Sigmoid colon (tissue), 3 donors: Measurements from ENCODE around the gene PHOX2A.

Source experiments
- POLR2A ChIP-seq, 2 donors: fragments of 450-650 bp; IDR thresholded peaks; one replicate each; pipeline ENCODE4 v1.6.1; 2016; ENCODE audit warnings: antibody characterized with exemption in 2 of 2, mild to moderate bottlenecking in 2 of 2, moderate library complexity in 2 of 2
- TF ChIP-seq, protein P1 (sequence below), 4 experiments: fragments of 450-650 bp in 3 of 4; fragments of 200-600 bp in 1 of 4; IDR thresholded peaks; one replicate each; pipeline ENCODE4 v1.5.1; 2016 to 2019; ENCODE audit warnings: antibody characterized with exemption in 4 of 4, mild to moderate bottlenecking in 3 of 4, moderate library complexity in 2 of 4

DNA sequence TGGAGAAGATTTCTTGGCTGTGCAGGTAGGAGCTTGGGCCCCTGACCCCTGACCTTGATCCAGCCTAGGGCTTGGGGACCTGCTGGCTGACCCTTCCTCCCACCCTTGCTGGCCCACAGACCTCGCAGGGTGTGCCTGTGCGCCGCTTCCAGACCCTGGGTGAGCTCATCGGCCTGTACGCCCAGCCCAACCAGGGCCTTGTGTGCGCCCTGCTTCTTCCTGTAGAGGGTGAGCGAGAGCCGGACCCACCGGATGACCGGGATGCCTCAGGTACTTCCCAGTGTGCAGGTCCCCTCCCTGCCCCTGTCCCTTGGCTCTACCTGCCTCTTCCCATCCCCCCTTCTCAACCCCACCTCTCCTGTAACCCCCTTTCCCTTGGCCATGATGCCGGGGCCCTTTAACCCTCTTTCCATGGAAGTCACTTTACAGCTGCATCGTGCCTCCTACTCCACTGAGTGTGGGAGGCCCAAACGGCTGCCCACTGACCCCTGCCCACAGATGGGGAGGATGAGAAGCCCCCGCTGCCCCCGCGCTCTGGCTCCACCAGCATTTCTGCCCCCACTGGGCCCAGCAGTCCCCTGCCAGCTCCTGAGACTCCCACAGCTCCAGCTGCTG is 15.6 kb downstream of the PHOX2A start:
- TF ChIP-seq, protein P1, sequence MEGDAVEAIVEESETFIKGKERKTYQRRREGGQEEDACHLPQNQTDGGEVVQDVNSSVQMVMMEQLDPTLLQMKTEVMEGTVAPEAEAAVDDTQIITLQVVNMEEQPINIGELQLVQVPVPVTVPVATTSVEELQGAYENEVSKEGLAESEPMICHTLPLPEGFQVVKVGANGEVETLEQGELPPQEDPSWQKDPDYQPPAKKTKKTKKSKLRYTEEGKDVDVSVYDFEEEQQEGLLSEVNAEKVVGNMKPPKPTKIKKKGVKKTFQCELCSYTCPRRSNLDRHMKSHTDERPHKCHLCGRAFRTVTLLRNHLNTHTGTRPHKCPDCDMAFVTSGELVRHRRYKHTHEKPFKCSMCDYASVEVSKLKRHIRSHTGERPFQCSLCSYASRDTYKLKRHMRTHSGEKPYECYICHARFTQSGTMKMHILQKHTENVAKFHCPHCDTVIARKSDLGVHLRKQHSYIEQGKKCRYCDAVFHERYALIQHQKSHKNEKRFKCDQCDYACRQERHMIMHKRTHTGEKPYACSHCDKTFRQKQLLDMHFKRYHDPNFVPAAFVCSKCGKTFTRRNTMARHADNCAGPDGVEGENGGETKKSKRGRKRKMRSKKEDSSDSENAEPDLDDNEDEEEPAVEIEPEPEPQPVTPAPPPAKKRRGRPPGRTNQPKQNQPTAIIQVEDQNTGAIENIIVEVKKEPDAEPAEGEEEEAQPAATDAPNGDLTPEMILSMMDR (IDR thresholded peaks at IDR 0.05) = peak in 1 of 4 experiments; percentile 16
- no peak for TF ChIP-seq POLR2A (IDR thresholded peaks at IDR 0.05)
